Motor neuron (in vitro differentiated cells): ENCODE data around the gene OR2B6. TPM values are rescaled to one million over a fixed set of nuclear protein-coding genes. Genes with fewer than 3 reads are reported as not detected.

Source experiments
- ATAC-seq, 8 experiments: fragments of 200-7000 bp; cut with Tn5 transposase; replicated peaks in 6 of 8; 2 replicates each; pipeline ENCODE4 v1.8.0; 2021; ENCODE audit warnings: mild to moderate bottlenecking in 8 of 8, moderate library complexity in 8 of 8
- H3K27ac ChIP-seq, 2 donors: fragments of 250-450 bp; sonication (Bioruptor Pico); 2 replicates each; pipeline ENCODE4 v1.9.0; 2021; ENCODE audit warnings: antibody characterized with exemption in 2 of 2, mild to moderate bottlenecking in 2 of 2, moderate library complexity in 1 of 2
- H3K4me1 ChIP-seq, 2 donors: fragments of 250-450 bp; sonication (Bioruptor Pico); replicated peaks in 1 of 2; 2 replicates each; pipeline ENCODE4 v1.6.1; 2021; ENCODE audit warnings: antibody characterized with exemption in 2 of 2, mild to moderate bottlenecking in 2 of 2, moderate library complexity in 1 of 2
- H3K4me3 ChIP-seq, 5 donors: fragments of 250-450 bp; sonication (Bioruptor Pico); 2 replicates each; pipeline ENCODE4 v1.9.0; 2021; ENCODE audit warnings: antibody characterized with exemption in 5 of 5, mild to moderate bottlenecking in 5 of 5, moderate library complexity in 4 of 5
- WGBS, 10 experiments: fragments of 450-650 bp; shearing (Covaris generic); methylation state at CpG; one replicate each; pipeline ENCODE4 v1.0.0; 2022; 5-methylcytosine and 5-hydroxymethylcytosine counted together
- in situ Hi-C, 9 experiments: fragments of 400-800 bp; cut with MboI; loops; one replicate each; pipeline ENCODE4 v1.15.0; 2021; ENCODE audit warnings: low sequenced_read_pairs in 9 of 9, low pct_unique_long_range_greater_than_20kb in 2 of 9; ENCODE audit not compliant: unreplicated experiment in 9 of 9
- total RNA-seq, 8 experiments: library from RNA; unstranded; fragments of 300-600 nt; gene quantifications; 2 replicates each; pipeline versions ENCODE4 v1.2.3 to v1.2.4, GENCODE V29; 2022

The OR2B6 gene
- total RNA-seq, 8 experiments from 2014 or later, result 0.29 to 0.81 (median 0.33) TPM; not detected in 5

DNA sequence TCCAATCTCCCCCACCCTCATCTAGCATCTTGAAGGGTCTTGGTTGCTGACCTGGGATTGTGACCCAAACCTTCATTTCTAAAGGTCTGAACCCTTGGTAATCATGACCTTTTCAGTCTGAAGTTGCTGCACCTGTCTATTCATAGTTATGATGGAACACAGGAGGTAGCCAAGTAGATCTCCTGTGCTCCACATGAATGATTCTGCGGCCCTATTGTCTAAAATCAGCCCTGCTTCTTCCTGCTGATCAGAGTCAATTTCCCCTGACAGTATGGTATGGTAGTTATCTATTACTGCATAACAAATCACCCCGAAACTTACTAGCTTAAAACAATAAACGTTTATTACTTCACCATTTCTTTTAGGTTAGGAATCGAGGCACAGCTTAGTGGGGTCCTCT is 9.0 kb downstream of the OR2B6 start:
- H3K4me1 ChIP-seq, result no peaks in the 10 kb centered on the region
- ATAC-seq, result no peak
- no peak overlapping the region for H3K27ac ChIP-seq
- H3K4me3 ChIP-seq, result no peak overlapping the region
- in situ Hi-C loops, result no loop called here
- 17 to 92% (median 60%) methylated on average over 1 to 4 of the region's 4 CpGs; no CpG with 5 or more reads in 1 of the 10 experiments for whole genome bisulfite sequencing, 10 experiments

GRCh38 chr6:27966816-27967426 is 9.9 kb downstream of the OR2B6 start:
- in situ Hi-C loops, result no loop called here
- 68 to 100% (median 85%) methylated on average over 1 to 9 of the region's 23 CpGs; no CpG with 5 or more reads in 4 of the 10 experiments for WGBS, 10 experiments
- H3K27ac ChIP-seq, result no peak overlapping the region
- ATAC-seq, result no peak
- no peaks in the 10 kb centered on the region for H3K4me1 ChIP-seq
- no peak overlapping the region for H3K4me3 ChIP-seq

GRCh38 chr6:27970444-27970843 is 13.4 kb downstream of the OR2B6 start:
- ATAC-seq, result no peak
- H3K4me3 ChIP-seq, result no peak overlapping the region
- H3K4me1 ChIP-seq, result no peaks in the 10 kb centered on the region
- in situ Hi-C loops, result no loop called here
- H3K27ac ChIP-seq, result no peak overlapping the region
- WGBS, 10 experiments, result 0 to 100% (median 82%) methylated on average over 1 to 2 of the region's 2 CpGs

- ATAC-seq, result no peak
- 18 to 81% (median 60%) methylated on average over 1 to 4 of the region's 4 CpGs for WGBS, 10 experiments
- Histone ChIP-seq H3K4me3 (no peak overlapping the region), H3K27ac (no peak overlapping the region), H3K4me1 (no peaks in the 10 kb centered on the region)
- in situ Hi-C loops, result no loop called here
Measured at GRCh38 chr6:27972750-27973149, 15.7 kb downstream of the OR2B6 start.

DNA sequence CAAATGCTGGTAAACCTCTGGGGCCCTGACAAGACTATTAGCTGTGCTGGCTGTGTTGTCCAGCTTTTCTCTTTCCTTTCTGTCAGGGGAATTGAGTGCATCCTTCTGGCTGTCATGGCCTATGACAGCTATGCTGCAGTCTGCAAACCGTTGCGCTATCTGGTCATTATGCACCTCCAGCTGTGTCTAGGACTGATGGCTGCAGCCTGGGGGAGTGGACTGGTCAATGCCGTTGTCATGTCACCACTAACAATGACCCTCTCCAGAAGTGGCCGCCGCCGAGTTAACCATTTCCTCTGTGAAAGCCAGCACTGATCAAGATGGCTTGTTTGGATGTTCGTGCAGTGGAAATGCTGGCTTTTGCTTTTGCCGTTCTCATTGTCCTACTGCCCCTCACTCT is 20.3 kb downstream of the OR2B6 start:
- in situ Hi-C loops, result no loop called here
- H3K27ac ChIP-seq, result no peak overlapping the region
- no peaks in the 10 kb centered on the region for H3K4me1 ChIP-seq
- ATAC-seq, result peak in 2 of 8 experiments; percentile 56 to 62
- WGBS, 10 experiments, result 0 to 86% (median 27%) methylated on average over 1 to 8 of the region's 8 CpGs; no CpG with 5 or more reads in 2 of the 10 experiments
- no peak overlapping the region for H3K4me3 ChIP-seq

GRCh38 chr6:27978705-27979104 is 21.7 kb downstream of the OR2B6 start:
- peak in 1 of 8 experiments; percentile 95 for ATAC-seq
- no peak overlapping the region for H3K27ac ChIP-seq
- H3K4me3 ChIP-seq, result no peak overlapping the region
- in situ Hi-C loops, result no loop called here
- no peaks in the 10 kb centered on the region for H3K4me1 ChIP-seq

GRCh38 chr6:27980111-27980510 is 23.1 kb downstream of the OR2B6 start:
- in situ Hi-C loops, result no loop called here
- ATAC-seq, result no peak
- no peaks in the 10 kb centered on the region for H3K4me1 ChIP-seq
- no peak overlapping the region for H3K4me3 ChIP-seq
- WGBS, 10 experiments, result 0 to 43% (median 6%) methylated on average over 1 of the region's 1 CpG; no CpG with 5 or more reads in 4 of the 10 experiments
- H3K27ac ChIP-seq, result no peak overlapping the region

- H3K4me3 ChIP-seq, result no peak overlapping the region
- H3K4me1 ChIP-seq, result no peaks in the 10 kb centered on the region
- WGBS, 10 experiments, result 12 to 60% (median 20%) methylated on average over 1 to 2 of the region's 2 CpGs
- ATAC-seq, result peak in 1 of 8 experiments; percentile 39
- no peak overlapping the region for H3K27ac ChIP-seq
- in situ Hi-C loops, result no loop called here
Measured at GRCh38 chr6:27986928-27987725, 30.1 kb downstream of the OR2B6 start.

DNA sequence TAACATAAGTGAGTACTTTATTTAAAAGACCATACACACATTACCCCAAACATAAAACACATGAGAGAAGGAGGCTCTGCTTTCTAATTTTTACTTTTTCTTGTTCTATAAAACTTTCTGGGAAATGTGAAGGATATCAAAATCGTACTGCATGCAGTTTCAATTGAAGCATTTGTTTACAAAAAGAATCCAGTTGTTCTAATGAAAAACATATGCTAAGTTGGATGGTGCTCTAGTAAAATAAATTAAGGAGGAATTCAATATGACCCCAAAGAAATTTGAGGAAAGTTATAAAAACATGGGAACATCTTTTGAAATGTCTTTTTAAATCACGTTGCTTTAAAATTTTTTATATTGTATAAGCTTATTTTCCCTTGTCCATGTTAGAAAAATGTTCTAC is 37.6 kb downstream of the OR2B6 start:
- 0 to 52% (median 11%) methylated on average over 2 of the region's 2 CpGs; no CpG with 5 or more reads in 1 of the 10 experiments for WGBS, 10 experiments

GRCh38 chr6:28000351-28001045 is 43.5 kb downstream of the OR2B6 start:
- Histone ChIP-seq H3K27ac (no peak overlapping the region), H3K4me1 (peaks cover 0 to 5% of the 10 kb centered on the region in 2 donors), H3K4me3 (no peak overlapping the region)
- WGBS, 10 experiments, result 46 to 95% (median 86%) methylated on average over 2 to 7 of the region's 15 CpGs; no CpG with 5 or more reads in 3 of the 10 experiments
- in situ Hi-C loops, result no loop called here
- ATAC-seq, result no peak

More for the DNA sequence above, 37.6 kb downstream of the OR2B6 start:
- no peak overlapping the region for H3K4me3 ChIP-seq
- in situ Hi-C loops, result no loop called here
- H3K27ac ChIP-seq, result no peak overlapping the region
- no peak for ATAC-seq
- H3K4me1 ChIP-seq, result no peaks in the 10 kb centered on the region

GRCh38 chr6:28001351-28001750 is 44.3 kb downstream of the OR2B6 start:
- WGBS, 10 experiments, result 11 to 85% (median 83%) methylated on average over 1 to 10 of the region's 15 CpGs; no CpG with 5 or more reads in 4 of the 10 experiments
- no peak overlapping the region for H3K27ac ChIP-seq
- H3K4me1 ChIP-seq, result peaks cover 0 to 5% of the 10 kb centered on the region in 2 donors
- ATAC-seq, result no peak
- in situ Hi-C loops, result no loop called here
- H3K4me3 ChIP-seq, result no peak overlapping the region

GRCh38 chr6:28001751-28002150 is 44.7 kb downstream of the OR2B6 start:
- WGBS, 10 experiments, result 0 to 60% (median 29%) methylated on average over 1 to 5 of the region's 5 CpGs; no CpG with 5 or more reads in 4 of the 10 experiments
- in situ Hi-C loops, result no loop called here
- peak in 3 of 8 experiments; percentile 83 to 87 (median 86) for ATAC-seq

DNA sequence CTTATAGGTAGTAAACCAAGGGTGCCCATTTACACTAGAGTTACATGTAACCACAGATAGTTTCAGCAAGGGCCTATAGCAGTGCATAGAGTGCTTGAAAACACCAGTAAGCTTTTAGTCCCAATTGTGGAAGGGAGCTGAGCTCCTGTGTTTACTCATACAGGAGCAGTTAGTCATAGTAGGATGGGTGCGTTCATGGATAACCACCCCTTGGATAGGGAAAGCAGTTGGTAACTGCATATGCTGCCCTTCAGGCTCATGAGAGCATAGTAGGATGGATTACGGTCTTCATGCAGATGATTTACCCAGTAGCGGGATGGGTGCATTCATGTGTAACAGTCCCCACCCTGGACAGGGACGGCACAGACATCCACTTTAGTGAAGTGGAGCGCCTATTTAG is 45.1 kb downstream of the OR2B6 start:
- H3K4me1 ChIP-seq, result peaks cover 0 to 5% of the 10 kb centered on the region in 2 donors
- 0 to 96% (median 80%) methylated on average over 1 to 4 of the region's 5 CpGs; no CpG with 5 or more reads in 3 of the 10 experiments for WGBS, 10 experiments
- H3K27ac ChIP-seq, result no peak overlapping the region
- in situ Hi-C loops, result no loop called here
- ATAC-seq, result peak in 3 of 8 experiments; percentile 23 to 79 (median 78)
- no peak overlapping the region for H3K4me3 ChIP-seq

More at GRCh38 chr6:28001751-28002150, 44.7 kb downstream of the OR2B6 start:
- Histone ChIP-seq H3K4me3 (no peak overlapping the region), H3K4me1 (peaks cover 0 to 5% of the 10 kb centered on the region in 2 donors), H3K27ac (no peak overlapping the region)
